Hypothalamus (tissue), 51 donors: ENCODE data around the gene NME3.

Experiments used
- DNase-seq, 51 donors: peaks; one replicate each; lab custom pipeline; 2025; lab: John Stamatoyannopoulos, UW

NME3 gene

GRCh38 chr16:1731603-1732002 lies 39.7 kb downstream of the NME3 start:
- DNase-seq, result no peak

- DNase-seq, result no peak
Observed at GRCh38 chr16:1731073-1731472, 40.3 kb downstream of the NME3 start.

- no peak for DNase-seq
Observed at GRCh38 chr16:1729445-1729844, 41.9 kb downstream of the NME3 start.

GRCh38 chr16:1729026-1729425 lies 42.3 kb downstream of the NME3 start:
- no peak for DNase-seq

GRCh38 chr16:1727651-1728624 lies 43.4 kb downstream of the NME3 start:
- no peak for DNase-seq

GRCh38 chr16:1726661-1727502 lies 44.5 kb downstream of the NME3 start:
- DNase-seq, result no peak

GRCh38 chr16:1724491-1724890 lies 46.9 kb downstream of the NME3 start:
- no peak for DNase-seq

- peak in 15 of 51 donors; percentile 14 to 57 (median 35) for DNase-seq
Observed at GRCh38 chr16:1723450-1724147, 47.7 kb downstream of the NME3 start.

GRCh38 chr16:1721372-1721771 lies 50.0 kb downstream of the NME3 start:
- DNase-seq, result no peak
